ENCODE results near the gene PKNOX1.
"Not testable (repeated sequence)": the region's sequence is repeated elsewhere in the genome, so short reads cannot be mapped to it uniquely, and the experiment has no call there.

PKNOX1 gene

DNA sequence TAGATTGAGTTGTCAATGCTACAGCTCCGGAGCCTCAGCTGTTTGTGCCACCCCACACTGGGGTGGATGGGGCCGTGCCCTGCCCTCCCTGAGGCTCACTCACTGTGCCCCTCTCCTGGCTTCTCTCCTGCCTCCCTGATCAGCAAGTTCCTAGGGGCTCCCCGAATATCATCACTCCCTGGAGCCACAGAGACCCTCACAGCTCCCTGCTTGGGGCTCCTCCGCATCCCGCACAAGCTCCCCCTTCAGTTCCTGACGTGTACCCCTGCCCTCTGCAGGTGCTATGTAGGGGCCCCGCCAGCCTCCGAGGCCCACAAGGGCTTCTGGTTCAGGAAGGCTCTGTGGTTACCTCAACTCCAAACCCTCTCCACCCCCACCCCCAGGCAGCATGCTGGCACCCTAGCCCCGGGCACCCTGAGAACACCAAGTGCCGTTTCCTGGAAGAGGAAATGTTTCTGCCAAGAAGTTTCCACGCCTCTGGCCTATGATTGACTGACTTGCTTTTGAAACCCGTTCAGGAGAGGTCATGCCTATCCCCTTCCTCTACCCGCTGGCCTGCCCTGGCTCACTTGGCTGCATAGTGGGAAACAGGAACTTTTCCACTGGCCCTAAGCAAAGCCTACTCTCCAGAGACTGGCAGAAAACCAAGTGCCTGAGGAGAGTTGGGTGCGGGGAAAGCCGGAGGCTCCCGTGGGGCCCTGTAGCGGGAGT lies 71.0 kb downstream of the PKNOX1 start:
- H3K4me3 ChIP-seq (ENCODE audit: low read depth, low read length), result not testable (repeated sequence)

DNA sequence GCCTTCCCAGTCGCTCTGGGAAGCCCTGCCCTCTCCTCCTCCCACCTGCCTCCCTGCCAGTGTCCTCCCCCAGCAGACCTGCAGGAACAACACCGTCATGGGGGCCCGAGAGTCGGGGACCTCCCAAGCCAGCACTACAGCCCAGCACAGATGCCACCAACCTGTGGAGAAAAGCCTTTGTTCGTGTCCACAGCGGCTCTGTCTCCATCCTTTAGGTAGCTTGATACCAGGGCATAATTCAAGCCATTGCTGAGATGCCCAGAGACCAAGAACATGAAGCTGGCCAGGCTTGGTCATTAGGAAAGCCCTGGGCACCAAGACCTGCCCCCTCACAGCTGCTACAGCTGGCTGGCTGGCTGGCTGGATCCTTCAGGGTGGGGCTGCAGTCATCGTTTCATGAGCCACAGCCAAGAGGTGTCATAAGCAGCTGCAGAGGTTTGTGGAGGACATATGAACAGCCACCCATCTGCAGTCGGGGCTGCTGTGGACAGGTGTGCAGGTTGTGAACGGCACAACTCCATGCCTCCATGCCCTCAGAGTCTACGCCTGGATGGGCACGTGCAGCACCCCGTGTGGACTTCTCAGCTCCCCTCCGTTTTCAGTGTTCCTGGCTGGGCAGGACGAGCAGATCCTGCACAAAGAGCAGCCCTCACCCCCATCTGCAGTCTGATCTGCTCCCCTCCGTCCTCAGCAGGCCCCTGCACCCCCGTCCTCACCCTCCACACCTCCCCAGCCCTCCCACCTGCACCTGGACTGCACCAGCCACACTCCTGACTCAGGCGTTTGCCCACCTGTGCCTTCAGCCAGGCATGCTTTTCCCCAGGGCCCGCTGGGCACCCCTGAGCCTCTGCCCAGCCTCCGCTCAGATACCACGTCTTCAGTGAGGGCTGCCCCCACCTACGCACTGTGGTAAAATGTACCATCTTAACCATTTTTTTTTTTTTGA lies 71.8 kb downstream of the PKNOX1 start:
- not testable (repeated sequence) for H3K4me3 ChIP-seq (ENCODE audit: low read depth, low read length)

DNA sequence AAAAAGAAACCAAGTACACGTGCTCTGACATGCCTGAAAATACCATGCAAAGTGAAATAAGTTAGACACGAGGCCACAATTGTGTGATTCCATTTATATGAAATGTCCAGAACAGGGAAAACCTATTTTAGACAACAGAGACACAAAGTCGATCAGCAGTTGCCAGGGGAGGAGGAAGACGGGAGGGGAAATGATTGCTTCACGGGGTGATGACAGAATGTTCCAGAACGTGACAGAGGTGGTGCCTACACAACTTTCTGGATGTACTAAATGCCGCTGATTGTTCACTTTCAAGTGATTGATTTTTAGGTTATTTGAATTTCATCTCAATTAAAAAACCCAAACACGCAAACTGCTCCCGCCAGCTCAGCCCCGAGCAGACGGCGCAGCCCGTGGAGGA lies 78.8 kb downstream of the PKNOX1 start:
- not testable (repeated sequence) for H3K4me3 ChIP-seq (ENCODE audit: low read depth, low read length)

DNA sequence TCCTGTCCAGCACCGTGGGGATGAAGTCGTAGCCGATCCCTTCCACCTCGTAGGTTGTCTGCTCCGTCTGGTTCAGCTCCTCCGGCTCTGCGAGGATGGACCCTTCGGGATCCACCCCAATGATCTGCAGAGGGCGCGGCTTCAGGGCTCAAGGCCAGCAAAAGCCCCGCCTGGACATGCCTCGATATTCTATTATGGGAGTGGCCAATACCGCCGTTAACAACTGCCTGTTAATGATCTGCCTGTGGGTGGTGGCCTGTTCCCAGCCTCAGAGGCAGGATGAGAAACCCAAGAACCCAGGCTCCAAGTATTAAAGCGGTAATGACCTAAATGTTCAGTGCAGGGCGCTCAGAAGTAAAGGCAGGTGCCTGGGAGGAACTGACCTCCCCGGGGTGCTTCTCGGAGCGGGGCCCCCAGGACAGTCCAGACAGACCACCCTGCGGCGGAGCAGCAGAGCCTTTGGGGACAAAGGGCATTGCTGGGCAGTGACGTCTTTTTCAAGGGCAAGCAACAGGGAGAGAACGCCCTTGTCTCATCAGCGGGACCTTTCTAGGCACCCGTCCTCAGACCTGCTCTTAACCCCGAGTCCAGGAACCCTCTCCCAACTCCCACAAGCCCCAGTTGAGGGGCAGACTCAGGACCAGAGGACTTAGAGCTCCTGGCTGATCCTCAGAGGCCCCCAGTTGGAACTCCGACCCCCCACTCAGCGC lies 88.7 kb downstream of the PKNOX1 start:
- H3K4me3 ChIP-seq (ENCODE audit: low read depth, low read length), result not testable (repeated sequence)

DNA sequence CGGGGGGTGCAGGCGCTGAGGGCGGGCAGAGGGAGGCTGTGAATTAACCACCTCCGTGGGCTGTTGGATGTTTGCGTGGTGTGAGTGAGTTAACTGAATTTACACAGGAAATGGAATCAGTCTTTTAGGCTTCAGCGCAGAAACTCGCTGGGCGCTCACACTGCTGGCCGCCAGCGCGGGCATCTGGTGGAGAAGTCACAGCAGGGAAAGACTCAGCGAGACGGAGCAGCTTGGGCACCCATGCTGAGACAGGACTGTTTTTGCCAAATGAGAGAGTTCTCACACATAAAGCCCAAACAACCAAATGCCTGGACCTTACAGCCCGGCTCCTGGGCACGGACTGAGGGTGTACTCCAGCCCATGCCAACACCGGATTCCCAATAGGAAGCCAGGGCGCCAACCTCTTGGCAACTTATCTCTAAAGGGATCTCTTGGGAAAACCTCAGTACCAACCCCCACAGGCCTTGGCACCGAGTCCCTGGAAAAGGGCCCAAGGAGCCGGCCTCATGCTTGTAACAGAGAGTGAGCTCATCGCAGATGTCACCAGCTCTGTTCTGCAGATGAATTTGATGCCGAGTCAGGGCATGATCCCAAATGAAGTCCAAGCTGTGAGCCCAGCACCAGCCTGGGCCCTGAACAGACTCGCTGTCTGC lies 90.0 kb downstream of the PKNOX1 start:
- H3K4me3 ChIP-seq (ENCODE audit: low read depth, low read length), result not testable (repeated sequence)

DNA sequence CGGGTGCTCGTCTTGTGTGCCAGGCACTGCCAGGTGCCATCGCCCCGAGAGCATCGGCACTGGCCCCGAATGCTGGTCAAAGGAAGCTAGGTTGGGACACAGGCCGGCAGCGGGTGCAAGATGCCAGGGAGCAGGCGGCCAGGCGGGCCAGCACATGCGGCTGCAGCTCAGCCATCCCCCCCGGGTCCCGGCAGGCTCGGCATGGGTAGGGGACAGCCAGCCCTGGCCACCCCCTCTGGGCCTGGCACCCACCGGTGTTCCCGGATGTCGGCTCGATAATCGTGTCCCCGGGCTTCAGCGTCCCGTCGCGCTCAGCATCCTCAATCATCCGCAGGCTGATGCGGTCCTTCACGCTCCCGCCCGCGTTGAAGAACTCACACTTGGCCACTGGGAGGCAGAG lies 91.6 kb downstream of the PKNOX1 start:
- H3K4me3 ChIP-seq (ENCODE audit: low read depth, low read length), result not testable (repeated sequence)

DNA sequence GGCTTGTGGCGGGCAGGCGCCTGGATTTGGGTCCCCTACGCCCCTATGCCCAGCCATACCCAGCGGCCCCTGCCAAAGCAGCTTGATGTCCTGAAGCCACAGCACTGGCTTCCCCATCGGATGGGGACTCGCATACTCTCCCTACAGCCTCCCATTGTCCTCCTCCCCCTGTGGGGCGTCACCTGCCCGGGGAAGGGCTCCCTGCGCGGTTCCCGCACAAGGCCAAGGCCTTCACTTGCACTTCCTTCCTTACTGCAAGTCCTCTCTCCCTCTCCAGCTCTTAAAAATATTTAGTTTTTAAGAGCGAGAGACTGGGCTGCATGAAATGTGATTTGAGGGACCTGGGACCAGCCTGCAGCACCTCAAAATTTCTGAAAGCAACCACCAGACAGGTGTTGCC lies 92.3 kb downstream of the PKNOX1 start:
- not testable (repeated sequence) for H3K4me3 ChIP-seq (ENCODE audit: low read depth, low read length)

DNA sequence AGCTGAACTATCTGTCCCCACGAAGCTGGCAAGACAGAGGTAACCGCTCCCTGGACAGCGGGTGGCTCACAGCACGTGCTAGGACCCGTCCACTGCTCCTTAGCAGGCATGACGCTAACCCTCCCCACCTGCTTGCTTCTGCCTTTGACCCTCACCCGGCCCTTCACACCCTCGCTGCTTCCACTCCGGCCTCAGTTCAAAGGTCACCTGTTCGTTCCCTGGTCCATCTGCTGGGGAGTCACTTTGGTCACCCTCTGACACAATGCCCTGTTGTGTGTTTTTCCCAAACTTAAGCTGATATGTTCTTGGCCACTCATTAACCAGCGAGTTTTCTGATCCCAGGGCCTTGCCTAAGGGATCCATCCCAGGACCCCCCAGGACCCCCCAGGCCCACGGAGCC lies 93.7 kb downstream of the PKNOX1 start:
- H3K4me3 ChIP-seq (ENCODE audit: low read depth, low read length), result not testable (repeated sequence)

DNA sequence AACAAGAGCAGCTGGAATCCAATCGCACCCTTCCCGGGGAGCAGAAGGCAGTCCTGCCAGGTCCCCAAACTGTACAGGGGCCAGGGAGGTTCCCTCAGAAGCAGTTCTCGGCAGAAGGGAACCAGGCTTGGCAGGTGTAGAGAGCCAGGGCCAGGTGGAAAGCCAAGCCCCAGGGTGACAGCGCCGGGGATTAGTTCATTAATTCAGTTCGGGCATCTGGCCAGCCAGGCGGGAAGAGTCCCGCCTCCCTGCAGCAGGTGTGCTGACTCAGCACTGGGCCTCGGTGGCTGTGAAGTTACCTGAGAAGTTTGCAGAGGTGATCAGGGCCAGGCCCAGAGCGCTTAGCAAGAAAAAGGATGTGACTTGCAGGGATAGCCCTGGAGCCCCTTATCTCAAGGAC lies 95.3 kb downstream of the PKNOX1 start:
- H3K4me3 ChIP-seq (ENCODE audit: low read depth, low read length), result not testable (repeated sequence)

DNA sequence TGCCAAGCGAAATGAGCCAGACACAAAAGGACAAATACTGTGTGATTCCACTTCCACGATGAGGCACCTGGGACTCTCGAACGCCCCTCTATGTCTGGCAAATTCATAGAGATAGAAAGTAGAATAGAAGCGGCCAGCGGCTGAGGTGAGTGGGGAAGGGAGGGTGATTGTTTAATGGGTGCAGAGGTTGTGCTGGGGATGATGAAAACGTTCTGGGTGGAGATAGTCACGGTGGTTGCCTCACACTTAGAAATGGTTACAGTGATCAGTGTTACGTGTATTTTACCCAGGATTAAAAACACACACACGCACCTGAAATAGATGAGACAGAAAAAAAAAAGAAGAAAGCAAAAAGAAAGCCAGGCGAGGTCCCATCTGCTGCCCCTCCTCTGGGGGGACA lies 98.4 kb downstream of the PKNOX1 start:
- not testable (repeated sequence) for H3K4me3 ChIP-seq (ENCODE audit: low read depth, low read length)

DNA sequence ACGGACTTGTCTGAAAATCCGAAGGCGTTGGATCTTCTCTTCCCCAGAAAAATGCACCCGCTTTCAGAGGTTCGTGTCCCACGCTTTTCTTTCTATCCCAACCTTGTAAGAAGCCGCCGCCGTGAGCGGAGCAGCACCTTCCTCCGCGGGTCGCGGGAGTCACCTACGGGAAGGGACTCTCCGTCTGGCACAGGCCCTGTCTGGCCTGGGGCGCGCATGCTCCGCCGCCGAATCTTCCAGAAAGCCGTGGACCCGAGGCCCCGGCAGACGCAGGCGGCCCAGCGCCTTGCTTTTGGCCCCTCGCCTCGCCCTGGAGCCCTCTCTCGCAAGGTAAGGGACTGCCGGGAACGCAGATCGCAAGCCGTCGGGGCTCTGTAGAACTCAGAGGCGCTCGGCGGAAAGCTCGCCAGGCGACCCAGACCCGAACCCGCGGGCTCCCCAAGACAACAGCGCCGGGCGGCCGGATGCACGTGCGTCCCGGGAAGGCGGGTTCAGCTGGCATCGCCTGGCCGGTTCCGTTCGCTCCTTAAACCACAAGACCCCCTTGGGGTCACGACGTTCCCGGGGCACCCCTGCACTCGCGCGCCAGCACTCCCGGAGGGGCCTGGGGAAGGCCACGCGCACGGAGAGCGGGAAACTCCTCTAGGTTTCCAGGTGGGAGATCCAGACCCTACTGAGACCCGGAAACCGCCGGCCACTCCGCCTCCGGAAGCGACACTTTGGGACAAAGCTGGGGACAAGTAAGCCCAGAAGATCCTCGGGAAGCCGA lies 100.2 kb downstream of the PKNOX1 start:
- not testable (repeated sequence) for H3K4me3 ChIP-seq (ENCODE audit: low read depth, low read length)

DNA sequence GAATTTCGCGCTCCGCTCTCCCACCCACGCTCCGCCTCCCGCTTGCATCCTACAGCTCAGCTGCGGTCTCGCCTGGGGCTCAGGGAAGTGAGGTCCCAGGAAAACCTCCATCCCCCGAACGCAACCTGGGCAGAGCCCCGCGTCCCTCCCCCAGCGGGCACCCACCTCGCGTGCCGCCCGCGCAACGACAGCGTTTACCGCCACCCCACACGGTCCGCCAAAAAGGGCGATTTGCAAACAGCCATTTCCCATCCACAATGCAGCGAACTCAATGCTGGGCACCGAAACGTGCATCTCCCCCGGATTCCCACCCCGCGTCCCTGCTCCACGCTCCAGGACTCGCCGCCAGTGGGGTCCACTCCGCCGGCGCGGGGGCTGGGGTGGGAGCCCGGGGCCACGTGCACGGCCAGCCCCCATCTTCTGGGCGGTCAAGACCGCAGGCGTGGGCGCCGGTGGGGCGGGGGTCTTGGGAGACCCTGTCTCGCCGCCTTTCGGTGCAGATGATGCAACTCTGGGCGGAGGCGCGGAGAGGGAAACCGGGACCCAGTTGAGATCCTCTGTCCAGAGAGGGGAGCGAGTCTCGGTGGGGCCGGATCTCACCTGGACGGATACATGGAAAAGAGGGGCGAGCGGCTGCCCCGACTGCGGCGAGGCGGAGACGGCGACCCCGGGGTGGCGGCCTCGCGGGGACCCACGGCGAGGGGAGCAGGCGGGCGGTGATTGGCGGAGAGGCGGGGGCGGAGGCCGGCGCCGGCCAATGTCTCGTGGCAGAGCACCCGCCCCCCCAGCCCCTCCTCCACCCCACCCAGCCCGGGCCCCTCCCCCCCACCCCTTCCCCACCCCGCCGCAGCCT lies 101.0 kb downstream of the PKNOX1 start, which contains the start of gene CBS:
Gene CBS (minus strand): TSS at position 666 of the 853 bp plus-strand sequence. CDS start 3,642 bp downstream, outside the sequence.
- not testable (repeated sequence) for H3K4me3 ChIP-seq (ENCODE audit: low read depth, low read length)

DNA sequence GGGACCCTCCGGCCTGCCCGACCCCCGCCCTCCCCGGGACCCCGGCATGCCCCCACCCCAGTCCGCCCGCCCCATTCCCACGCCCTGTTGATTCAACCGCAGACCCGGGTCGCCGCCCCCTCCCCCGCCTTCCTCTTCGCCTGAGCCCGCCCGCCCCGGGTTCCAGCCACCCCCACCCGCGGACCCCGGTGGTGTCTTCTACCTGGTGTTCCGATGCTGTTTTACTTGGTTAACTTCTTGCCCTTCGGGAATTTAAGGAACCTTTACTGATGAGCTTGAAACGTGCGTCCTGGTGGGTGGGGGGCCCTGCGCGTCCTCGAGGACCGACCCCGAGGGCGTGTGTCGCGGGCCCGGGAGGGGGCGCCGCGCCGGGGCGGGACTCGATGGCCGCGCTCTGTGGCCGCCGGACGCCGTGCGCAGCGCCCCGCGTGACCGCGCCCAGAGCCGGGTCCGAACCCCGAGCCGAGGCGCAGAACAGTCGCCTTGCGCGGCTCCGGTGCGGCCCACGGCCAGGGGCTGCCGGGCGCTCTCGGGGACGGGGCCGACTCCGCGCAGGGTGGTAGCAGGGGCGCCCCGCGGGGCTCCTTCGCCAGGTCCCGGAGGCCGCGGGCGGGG lies 101.8 kb downstream of the PKNOX1 start:
- not testable (repeated sequence) for H3K4me3 ChIP-seq (ENCODE audit: low read depth, low read length)

DNA sequence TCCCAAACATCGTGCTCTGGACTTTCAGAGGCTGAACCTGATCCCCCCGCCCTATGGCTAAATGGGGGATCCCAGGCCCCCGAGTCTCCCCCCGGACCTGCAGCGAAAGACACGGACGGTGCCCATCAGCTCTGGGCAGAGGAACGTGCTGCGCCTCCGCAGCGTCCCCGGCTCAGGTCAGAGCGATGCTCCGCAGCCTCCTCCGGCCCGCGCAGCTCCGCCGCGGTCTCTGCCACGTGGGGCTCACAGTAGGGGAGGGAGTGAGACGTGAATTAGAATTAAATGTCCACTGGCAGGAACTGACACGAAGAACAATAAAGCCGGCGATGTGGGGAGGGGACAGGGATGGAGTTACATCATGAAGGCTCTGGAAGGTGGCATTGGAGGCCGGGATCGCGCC lies 102.3 kb downstream of the PKNOX1 start:
- H3K4me3 ChIP-seq (ENCODE audit: low read depth, low read length), result not testable (repeated sequence)

DNA sequence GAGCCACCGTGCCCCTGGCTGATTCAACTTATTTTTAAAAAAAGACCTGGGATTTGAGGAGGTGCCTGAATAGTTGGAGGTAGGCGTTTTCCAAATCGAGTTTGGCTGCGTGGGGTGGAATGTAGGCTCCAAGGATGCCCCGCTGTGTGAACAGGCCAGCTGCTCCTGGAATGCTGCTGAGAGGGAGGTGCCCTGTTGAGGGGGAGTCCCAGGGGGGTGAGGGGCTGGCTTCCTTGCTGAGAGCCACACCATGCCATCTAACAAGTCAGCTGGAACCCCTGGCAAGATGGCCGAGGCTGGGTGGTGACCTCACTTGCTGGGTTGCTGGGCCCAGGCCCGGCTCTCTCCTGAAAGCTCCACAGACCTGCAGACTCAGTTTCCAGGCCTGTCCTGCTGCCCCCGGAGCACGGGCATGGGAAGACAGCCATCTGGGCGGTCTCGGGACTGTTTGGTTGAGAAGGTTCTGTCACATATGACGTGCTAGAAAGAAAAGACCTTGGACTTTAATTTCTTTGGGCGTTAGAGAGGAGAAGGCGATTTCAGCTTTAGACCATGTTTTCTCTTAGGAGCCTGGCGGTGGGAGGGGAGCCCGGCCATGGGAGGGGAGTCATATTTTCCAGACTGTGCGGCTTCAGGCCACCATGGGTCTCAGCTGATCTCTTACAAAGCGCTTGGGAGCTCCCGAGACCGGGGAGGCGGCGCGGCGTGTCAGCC lies 108.4 kb downstream of the PKNOX1 start:
- not testable (repeated sequence) for H3K4me3 ChIP-seq (ENCODE audit: low read depth, low read length)
